Measurements from ENCODE around the gene PREP.
"Not testable (repeated sequence)": the region's sequence is repeated elsewhere in the genome, so short reads cannot be mapped to it uniquely, and the experiment has no call there.

Gene PREP

GRCh38 chr6:105253787-105254186, 149.1 kb downstream of the PREP start:
- no peak for TF ChIP-seq CTCF (IDR thresholded peaks at IDR 0.05; ENCODE audit: extremely low read depth, missing control alignments)
- DNase-seq (ENCODE audit: low spot score), result no peak

- no peak for DNase-seq (ENCODE audit: low spot score)
Observed at GRCh38 chr6:105251689-105252088, 151.2 kb downstream of the PREP start.

GRCh38 chr6:105250533-105250932, 152.3 kb downstream of the PREP start:
- DNase-seq (ENCODE audit: low spot score), result no peak
- no peak for TF ChIP-seq CTCF (IDR thresholded peaks at IDR 0.05; ENCODE audit: extremely low read depth, missing control alignments)

More at GRCh38 chr6:105251689-105252088, 151.2 kb downstream of the PREP start:
- no peak for TF ChIP-seq CTCF (IDR thresholded peaks at IDR 0.05; ENCODE audit: extremely low read depth, missing control alignments)

GRCh38 chr6:105243487-105243886, 159.4 kb downstream of the PREP start:
- no peak for TF ChIP-seq CTCF (IDR thresholded peaks at IDR 0.05; ENCODE audit: extremely low read depth, missing control alignments)

GRCh38 chr6:105235155-105235554, 167.7 kb downstream of the PREP start:
- TF ChIP-seq CTCF (IDR thresholded peaks at IDR 0.05; ENCODE audit: extremely low read depth, missing control alignments), result no peak

More at GRCh38 chr6:105243487-105243886, 159.4 kb downstream of the PREP start:
- no peak for DNase-seq (ENCODE audit: low spot score)

GRCh38 chr6:105231771-105232170, 171.1 kb downstream of the PREP start:
- not testable (repeated sequence) for DNase-seq (ENCODE audit: low spot score)

More at GRCh38 chr6:105235155-105235554, 167.7 kb downstream of the PREP start:
- DNase-seq (ENCODE audit: low spot score), result no peak

Data from GM20000 (cell line).